HG03342 (cell line): Measurements from ENCODE around the gene FAM241B.

Experiments used
- ATAC-seq: cut with Tn5 transposase; IDR thresholded peaks from one replicate; pipeline ENCODE4 v1.9.1; 2021; ENCODE audit warnings: mild to moderate bottlenecking, moderate library complexity; ENCODE audit not compliant: unreplicated experiment

Gene FAM241B

GRCh38 chr10:69647126-69647525 is 17.1 kb downstream of the FAM241B start:
- ATAC-seq: no peak

- no peak for ATAC-seq
Observed at GRCh38 chr10:69647819-69648218, 17.8 kb downstream of the FAM241B start.

DNA sequence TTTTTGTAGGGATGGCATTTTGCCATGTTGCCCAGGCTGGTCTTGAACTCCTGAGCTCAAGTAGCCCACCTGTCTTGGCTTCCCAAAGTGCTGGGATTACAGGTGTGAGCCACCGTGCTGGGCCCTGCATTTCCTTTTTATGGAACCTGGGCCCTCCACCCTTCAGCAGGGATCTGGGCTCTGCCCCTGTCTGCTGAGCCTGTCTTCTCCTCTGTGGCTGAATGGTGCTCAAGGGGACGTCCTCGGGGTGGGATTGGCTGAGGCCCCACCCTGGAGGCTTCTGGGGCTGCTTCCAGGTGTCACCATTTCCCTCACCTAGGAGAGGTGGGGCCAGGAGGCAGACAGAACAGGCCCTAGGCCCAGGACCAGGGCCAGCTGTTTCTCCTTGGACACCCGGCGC is 18.4 kb downstream of the FAM241B start:
- no peak for ATAC-seq

DNA sequence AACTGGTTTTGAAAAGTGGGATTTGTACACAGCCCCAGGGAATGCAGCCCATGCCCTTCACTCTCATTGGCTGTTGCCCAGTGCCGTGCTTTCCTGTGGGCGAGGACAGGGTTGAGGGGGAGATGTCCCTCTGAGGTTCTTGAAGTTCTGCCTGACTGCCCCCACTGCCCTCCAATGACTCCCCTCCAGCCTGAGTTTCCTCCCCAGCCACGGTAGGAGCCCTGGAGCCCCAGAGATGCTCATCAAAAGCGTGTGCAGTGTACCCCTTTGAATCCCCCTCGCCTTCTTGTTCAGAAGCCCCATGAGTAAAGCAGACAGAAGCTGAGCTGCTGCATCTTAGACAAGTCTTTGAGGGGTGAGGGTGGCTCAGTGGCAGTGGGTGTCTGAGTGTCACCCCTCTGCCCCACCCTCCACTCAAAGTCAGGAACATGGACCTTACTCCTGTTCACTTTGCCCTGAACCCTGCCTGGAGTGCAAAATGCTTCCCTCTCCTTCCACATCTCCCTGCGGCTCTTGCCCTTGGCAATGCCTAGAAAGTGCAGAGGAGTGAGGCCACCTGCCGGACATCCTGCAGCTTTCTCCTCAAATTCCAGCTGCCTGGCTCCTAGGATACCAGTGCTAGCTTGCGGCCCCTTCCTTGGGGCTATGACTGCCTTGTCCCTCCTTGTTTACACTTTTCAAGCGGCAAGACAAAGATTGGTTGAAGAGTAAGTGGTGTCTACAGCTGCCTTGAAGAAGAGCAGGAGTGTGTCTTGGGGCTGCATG is 19.9 kb downstream of the FAM241B start:
- ATAC-seq: no peak

- no peak for ATAC-seq
Observed at GRCh38 chr10:69650589-69651261, 20.7 kb downstream of the FAM241B start.

DNA sequence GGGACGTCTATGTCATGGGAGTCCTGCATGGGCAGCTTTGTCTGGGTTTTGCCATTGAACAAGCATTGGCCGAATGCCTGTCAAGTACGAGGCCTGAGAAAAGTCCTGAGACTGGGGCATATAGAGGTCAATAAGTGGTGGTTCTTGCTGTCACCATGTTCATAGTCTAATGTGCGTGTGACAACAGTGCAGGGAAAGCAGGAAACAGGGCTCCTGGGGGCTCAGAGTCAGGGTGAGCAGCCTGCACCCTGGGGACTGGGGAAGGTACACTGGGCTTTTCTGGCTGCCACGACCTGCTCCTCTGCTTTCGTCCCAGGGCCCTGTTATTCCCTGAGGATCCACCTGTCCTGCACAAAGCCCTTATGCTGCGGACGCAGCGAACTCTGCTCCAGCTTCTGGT is 21.3 kb downstream of the FAM241B start:
- no peak for ATAC-seq

DNA sequence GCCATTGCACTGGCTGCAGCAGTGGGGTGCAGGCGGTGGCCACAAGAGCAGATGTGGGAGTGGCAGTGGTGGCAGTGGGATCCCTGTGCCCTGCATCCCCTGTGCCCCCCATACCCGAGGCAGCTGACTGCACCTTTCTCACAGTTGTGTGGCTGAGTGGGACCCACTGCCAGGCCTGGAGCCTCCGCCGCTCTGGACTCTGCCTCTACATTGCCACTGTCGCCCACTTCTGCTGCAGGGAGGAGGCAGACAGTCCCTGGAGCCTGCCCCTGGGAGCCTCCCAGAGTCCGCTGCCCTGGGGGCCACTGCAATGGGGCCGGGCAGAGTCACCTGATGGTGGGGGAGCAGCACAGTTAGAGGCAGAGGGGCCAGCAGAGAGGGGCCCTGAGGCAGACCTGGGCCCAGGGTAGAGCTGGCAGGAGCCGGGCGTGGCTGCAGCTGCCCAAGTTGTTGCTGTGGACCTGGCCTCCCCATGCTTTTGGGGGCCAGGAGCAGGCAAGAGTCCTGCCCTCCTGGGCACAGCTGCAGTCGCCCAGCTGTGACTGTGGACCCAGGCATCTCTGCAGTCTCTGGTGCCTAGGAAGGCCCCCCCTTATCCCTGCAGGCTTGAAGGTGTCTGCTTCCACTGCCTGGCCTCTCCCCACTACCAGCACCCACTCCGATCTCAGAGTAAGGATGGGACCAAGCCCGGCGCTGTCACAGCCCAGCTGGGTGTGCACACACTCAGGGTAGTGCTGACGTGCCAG is 22.2 kb downstream of the FAM241B start:
- no peak for ATAC-seq

DNA sequence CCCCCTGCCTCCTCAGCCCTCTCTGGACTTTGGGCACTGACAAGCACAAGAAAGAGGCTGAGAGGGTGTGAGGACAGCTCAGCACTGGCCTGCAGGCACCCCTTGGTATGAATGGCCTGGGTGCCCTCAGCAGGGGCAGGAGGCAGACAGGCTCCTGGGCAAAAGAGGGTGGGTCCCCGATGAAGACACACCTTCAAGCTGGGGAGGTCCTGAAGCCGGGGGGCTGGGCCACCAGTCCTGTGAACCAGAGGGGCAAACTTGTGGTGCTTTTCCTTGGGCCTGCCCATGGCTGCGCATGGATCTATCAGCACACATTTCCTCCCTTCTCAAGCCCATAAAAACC is 22.8 kb downstream of the FAM241B start:
- no peak for ATAC-seq

- no peak for ATAC-seq
Observed at GRCh38 chr10:69653561-69653960, 23.5 kb downstream of the FAM241B start.

- no peak for ATAC-seq
Observed at GRCh38 chr10:69655124-69655867, 25.2 kb downstream of the FAM241B start.

- no peak for ATAC-seq
Observed at GRCh38 chr10:69655868-69656555, 26.0 kb downstream of the FAM241B start.

- no peak for ATAC-seq
Observed at GRCh38 chr10:69656742-69657269, 26.8 kb downstream of the FAM241B start.

GRCh38 chr10:69657430-69657829 is 27.4 kb downstream of the FAM241B start:
- no peak for ATAC-seq

DNA sequence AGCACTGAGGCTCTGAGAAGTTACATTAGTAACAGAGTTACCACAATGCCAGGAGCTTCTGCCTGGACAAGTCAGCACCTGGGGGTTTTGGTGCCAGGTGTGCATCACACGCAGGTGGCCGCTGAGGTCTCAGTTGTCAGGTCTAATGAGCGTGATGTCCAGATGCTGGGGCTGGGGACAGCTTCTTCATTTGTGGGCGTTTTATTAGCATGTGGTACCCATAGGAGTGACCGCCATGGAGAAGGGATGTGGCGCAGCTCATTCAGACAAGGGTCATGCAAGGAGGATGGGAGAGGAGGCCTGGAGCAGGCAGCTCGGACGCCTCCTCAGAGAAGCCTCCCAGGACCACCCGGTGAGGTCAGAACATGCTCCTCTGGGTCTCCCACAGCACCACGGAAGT is 27.8 kb downstream of the FAM241B start:
- ATAC-seq: no peak

DNA sequence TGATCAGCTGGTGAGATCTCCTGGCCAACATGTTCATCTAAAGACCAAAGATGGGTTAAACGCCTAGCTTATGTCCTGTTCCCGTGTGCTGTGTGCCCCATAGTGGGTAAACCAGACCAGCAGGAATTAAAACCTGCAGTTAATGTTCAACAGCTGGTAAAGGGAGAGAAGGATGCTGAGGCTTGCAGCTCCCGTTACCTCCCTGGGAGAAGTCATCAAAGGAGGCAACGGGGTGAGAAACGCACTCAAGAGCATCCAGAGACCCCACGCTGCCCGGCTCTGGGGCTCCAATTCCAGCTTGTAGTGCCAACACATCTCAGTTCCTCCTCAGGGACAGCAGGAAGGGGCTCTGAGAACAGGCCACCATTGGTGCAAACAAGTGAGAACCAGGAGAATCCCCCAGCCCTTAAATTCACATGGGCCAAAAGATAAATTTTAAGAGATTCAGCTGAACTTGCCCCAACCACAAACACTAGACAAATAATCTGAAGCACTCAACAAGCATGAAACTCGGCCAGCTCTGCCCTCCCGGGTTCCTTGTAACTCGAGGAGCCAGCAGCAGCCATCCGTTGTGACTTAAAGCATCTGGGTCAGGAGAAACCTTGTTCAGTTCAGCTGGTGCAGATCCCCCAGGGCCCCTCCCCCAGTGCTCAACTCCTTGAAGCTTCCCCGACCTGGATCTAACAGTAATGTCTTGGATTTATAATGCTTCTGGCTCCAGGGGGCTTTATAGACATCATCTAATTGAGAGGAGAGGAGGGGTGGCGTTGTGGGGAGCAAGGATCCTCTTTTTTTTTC is 29.4 kb downstream of the FAM241B start:
- ATAC-seq: no peak

DNA sequence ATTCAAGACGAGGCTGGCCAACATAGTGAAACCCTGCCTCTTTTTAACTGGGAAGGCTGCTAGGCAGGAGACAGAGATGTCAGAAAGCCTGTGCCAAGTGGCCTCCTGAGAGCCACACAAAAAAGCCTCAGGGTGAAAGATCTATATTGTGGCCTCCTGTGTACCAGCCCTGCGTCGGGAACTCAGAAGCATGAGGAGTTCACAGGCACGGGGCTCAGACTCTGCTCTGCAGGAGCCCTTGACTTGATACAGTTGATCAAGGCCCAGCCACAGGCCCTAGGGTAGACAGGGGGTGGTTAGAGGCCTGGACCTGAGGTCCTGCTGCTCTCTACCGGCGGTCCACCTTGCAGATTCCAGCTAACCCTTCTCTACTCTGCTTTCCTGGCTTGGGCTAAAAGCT is 30.2 kb downstream of the FAM241B start:
- ATAC-seq: no peak

GRCh38 chr10:69661414-69662172 is 31.5 kb downstream of the FAM241B start:
- no peak for ATAC-seq

- ATAC-seq: no peak
Observed at GRCh38 chr10:69662173-69662877, 32.3 kb downstream of the FAM241B start.
